ENCODE results near the gene ULK1. TPM values are rescaled to one million over a fixed set of nuclear protein-coding genes. Genes with fewer than 3 reads are reported as not detected.
"Not testable (repeated sequence)": the region's sequence is repeated elsewhere in the genome, so short reads cannot be mapped to it uniquely, and the experiment has no call there.

The ULK1 gene
- total RNA-seq, 2 experiments from 2014 or later: 11.4 to 12.5 TPM

- DNase-seq: no peak
- peaks cover 41% of the 10 kb centered on the region for H3K36me3 Mint-ChIP-seq
- no peak overlapping the region for H3K27ac Mint-ChIP-seq
- H3K4me1 Mint-ChIP-seq: peaks cover 8% of the 10 kb centered on the region
- no peaks in the 10 kb centered on the region for H3K27me3 Mint-ChIP-seq
- no peaks in the 10 kb centered on the region for H3K9me3 Mint-ChIP-seq
- no peak overlapping the region for H3K4me3 Mint-ChIP-seq
Measured at GRCh38 chr12:131944601-131945251, 50.3 kb downstream of the ULK1 start.

DNA sequence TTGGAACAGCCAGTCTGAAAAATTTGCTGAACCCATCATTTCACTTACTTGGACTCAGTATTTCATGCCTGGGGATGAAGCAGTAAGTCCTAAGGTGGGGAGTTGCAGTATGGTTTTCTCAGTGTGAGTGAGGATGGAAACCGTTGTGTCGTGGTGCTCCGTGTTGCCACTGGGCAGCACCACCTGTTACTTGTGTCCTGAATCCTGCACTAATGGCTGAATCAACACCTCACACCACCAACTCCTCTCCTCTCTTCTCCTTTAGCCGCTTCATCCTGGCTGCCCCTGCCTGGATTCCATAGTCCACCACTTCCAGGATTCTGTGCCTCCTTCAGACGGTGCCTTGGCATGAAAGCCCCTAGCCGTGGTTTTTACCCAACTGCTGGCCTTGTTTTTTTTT, 52.3 kb downstream of the ULK1 start:
- Mint-ChIP-seq H3K27ac (no peak overlapping the region), H3K4me3 (no peak overlapping the region), H3K36me3 (peaks cover 33% of the 10 kb centered on the region), H3K27me3 (no peaks in the 10 kb centered on the region), H3K4me1 (peaks cover 12% of the 10 kb centered on the region), H3K9me3 (no peaks in the 10 kb centered on the region)
- DNase-seq: no peak

DNA sequence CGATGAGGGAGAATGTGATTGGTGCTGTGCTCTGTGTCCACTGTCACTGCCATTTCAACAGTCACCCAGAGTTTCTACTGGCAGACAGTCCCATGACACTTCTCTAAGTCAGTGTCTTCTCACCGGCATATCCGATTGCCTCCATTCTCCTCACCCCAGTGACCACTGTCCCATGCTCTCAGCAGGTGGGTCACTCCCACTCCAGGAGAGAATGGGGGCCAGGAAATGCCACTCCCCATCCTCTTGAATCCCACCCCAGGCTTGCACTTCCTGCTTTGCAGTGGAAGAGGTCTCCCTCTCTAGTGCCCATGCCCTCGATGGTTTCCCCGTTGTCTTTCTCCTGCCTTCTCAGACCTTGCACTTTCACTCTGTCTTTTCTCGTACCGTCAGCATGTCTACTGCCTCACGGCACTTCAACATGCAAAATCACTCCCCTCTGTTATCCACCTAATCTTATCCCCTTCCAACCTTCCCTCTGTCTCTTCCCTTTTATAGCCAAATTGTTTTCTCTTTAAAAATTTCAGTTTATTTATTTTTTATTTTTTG, 53.1 kb downstream of the ULK1 start:
- no peaks in the 10 kb centered on the region for H3K9me3 Mint-ChIP-seq

GRCh38 chr12:131948166-131948712, 53.8 kb downstream of the ULK1 start:
- H3K27ac Mint-ChIP-seq: peak overlapping the region; percentile 83
- DNase-seq: no peak
- peaks cover 28% of the 10 kb centered on the region for H3K36me3 Mint-ChIP-seq
- no peaks in the 10 kb centered on the region for H3K27me3 Mint-ChIP-seq
- no peak overlapping the region for H3K4me3 Mint-ChIP-seq
- no peaks in the 10 kb centered on the region for H3K9me3 Mint-ChIP-seq
- H3K4me1 Mint-ChIP-seq: peaks cover 21% of the 10 kb centered on the region

More for the DNA sequence above, 53.1 kb downstream of the ULK1 start:
- Mint-ChIP-seq H3K4me3 (no peak overlapping the region), H3K27me3 (no peaks in the 10 kb centered on the region), H3K27ac (peak overlapping the region; percentile 21), H3K4me1 (peaks cover 14% of the 10 kb centered on the region), H3K36me3 (peaks cover 28% of the 10 kb centered on the region)
- no peak for DNase-seq

GRCh38 chr12:131948713-131949430, 54.5 kb downstream of the ULK1 start:
- H3K27ac Mint-ChIP-seq: peak overlapping the region; percentile 83
- peak overlapping the region; percentile 71 for H3K4me3 Mint-ChIP-seq
- not testable (repeated sequence) for H3K27me3 Mint-ChIP-seq, DNase-seq, H3K9me3 Mint-ChIP-seq
- H3K4me1 Mint-ChIP-seq: peaks cover 26% of the 10 kb centered on the region
- H3K36me3 Mint-ChIP-seq: peaks cover 22% of the 10 kb centered on the region

- peak; percentile 95 for DNase-seq
- Mint-ChIP-seq H3K36me3 (peaks cover 17% of the 10 kb centered on the region), H3K27me3 (no peaks in the 10 kb centered on the region), H3K9me3 (no peaks in the 10 kb centered on the region), H3K4me1 (peaks cover 27% of the 10 kb centered on the region), H3K27ac (peak within 1 kb of the TSS; percentile 91), H3K4me3 (peak within 1 kb of the TSS; percentile 92)
Measured at GRCh38 chr12:131949431-131950181, 55.2 kb downstream of the ULK1 start, which contains the start of gene EP400. Gene EP400 (plus strand): TSS chr12:131949942. CDS start chr12:131960620, 10,678 bp downstream.

GRCh38 chr12:131950182-131950913, 55.9 kb downstream of the ULK1 start:
- Mint-ChIP-seq H3K27ac (peak overlapping the region; percentile 91), H3K4me1 (peaks cover 30% of the 10 kb centered on the region), H3K36me3 (peaks cover 13% of the 10 kb centered on the region), H3K9me3 (no peaks in the 10 kb centered on the region), H3K4me3 (peak overlapping the region; percentile 92), H3K27me3 (no peaks in the 10 kb centered on the region)
- DNase-seq: peak; percentile 56

DNA sequence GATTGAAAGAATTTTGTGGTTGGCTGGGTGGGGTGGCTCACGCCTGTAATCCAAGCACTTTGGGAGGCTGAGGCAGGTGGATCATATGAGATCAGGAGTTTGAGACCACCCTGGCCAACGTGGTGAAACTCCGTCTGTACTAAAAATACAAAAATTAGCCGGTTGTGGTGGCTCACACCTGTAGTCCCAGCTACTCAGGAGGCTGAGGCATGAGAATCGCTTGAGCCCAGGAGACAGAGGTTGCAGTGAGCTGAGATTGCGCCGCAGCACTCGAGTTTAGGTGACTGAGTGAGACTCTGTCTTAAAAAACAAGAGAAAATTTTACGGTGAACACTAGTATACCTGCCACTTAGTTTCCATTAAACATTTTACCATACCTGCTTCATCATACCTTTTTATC, 59.4 kb downstream of the ULK1 start:
- not testable (repeated sequence) for DNase-seq, H3K9me3 Mint-ChIP-seq, H3K4me3 Mint-ChIP-seq, H3K27ac Mint-ChIP-seq, H3K27me3 Mint-ChIP-seq
- Mint-ChIP-seq H3K36me3 (peaks cover 12% of the 10 kb centered on the region), H3K4me1 (peaks cover 47% of the 10 kb centered on the region)

DNA sequence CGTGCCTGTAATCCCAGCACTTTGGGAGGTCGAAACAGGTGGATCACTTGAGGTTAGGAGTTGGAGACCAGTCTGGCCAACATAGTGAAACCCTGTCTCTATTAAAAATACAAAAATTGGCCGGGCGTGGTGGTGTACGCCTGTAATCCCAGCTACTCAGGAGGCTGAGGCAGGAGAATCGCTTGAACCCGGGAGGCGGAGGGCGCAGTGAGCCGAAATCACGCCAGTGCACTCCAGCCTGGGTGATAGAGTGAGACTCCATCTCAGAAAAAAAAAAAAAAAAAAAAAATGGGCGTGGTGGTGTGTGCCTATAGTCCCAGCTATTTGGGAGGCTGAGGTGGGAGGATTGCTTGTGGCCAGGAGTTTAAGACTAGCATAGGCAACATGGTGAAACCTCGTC, 60.0 kb downstream of the ULK1 start:
- H3K27me3 Mint-ChIP-seq, H3K9me3 Mint-ChIP-seq, DNase-seq, H3K27ac Mint-ChIP-seq, H3K4me3 Mint-ChIP-seq: not testable (repeated sequence)
- H3K36me3 Mint-ChIP-seq: peaks cover 12% of the 10 kb centered on the region
- peaks cover 52% of the 10 kb centered on the region for H3K4me1 Mint-ChIP-seq

DNA sequence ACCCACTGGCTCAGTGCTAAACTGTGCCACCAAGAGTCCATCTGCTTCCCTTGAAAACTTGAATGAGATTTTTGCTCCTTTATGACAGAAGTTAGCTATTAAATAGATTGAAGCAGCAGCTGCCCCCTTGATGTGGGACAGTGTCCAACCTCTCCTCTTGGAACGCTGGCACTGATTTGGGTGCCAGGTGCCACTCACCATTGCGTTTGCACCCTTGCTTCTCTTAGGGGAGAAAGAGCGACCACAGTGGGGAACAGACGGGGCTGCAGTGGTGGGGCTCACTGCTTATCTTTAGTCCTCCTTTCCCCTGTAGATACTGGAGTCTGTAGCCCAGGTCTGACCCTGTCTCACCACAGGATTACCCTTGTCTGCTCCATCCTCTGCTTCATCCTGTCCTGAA, 64.7 kb downstream of the ULK1 start:
- Mint-ChIP-seq H3K27ac (peak overlapping the region; percentile 4), H3K9me3 (no peaks in the 10 kb centered on the region), H3K27me3 (no peaks in the 10 kb centered on the region), H3K4me1 (peaks cover 53% of the 10 kb centered on the region), H3K36me3 (peaks cover 9% of the 10 kb centered on the region), H3K4me3 (no peak overlapping the region)
- DNase-seq: no peak

GRCh38 chr12:131959641-131960589, 65.5 kb downstream of the ULK1 start:
- Mint-ChIP-seq H3K27ac (peak overlapping the region; percentile 65), H3K36me3 (peaks cover 10% of the 10 kb centered on the region), H3K27me3 (no peaks in the 10 kb centered on the region), H3K9me3 (no peaks in the 10 kb centered on the region), H3K4me1 (peaks cover 55% of the 10 kb centered on the region), H3K4me3 (no peak overlapping the region)
- no peak for DNase-seq

- H3K27ac Mint-ChIP-seq, H3K27me3 Mint-ChIP-seq, H3K9me3 Mint-ChIP-seq, H3K4me3 Mint-ChIP-seq, DNase-seq: not testable (repeated sequence)
- Mint-ChIP-seq H3K4me1 (peaks cover 55% of the 10 kb centered on the region), H3K36me3 (peaks cover 11% of the 10 kb centered on the region)
Measured at GRCh38 chr12:131960590-131961325, 66.3 kb downstream of the ULK1 start.

GRCh38 chr12:131961328-131961727, 66.9 kb downstream of the ULK1 start:
- DNase-seq, H3K27me3 Mint-ChIP-seq, H3K36me3 Mint-ChIP-seq, H3K4me3 Mint-ChIP-seq, H3K9me3 Mint-ChIP-seq, H3K27ac Mint-ChIP-seq: not testable (repeated sequence)
- H3K4me1 Mint-ChIP-seq: peaks cover 51% of the 10 kb centered on the region

Measured in activated naive CD8-positive, alpha-beta T cell treated with anti-CD3 and anti-CD28 coated beads for 36 hours (primary cell).